HK-2 (cell line): ENCODE data around the gene SLC25A40.
"Not testable (repeated sequence)": the region's sequence is repeated elsewhere in the genome, so short reads cannot be mapped to it uniquely, and the experiment has no call there.

ENCODE experiments used
- DNase-seq: peaks from one replicate; pipeline ENCODE4 v3.0.0-alpha.2; 2018; ENCODE audit not compliant: unreplicated experiment

The SLC25A40 gene, protein sequence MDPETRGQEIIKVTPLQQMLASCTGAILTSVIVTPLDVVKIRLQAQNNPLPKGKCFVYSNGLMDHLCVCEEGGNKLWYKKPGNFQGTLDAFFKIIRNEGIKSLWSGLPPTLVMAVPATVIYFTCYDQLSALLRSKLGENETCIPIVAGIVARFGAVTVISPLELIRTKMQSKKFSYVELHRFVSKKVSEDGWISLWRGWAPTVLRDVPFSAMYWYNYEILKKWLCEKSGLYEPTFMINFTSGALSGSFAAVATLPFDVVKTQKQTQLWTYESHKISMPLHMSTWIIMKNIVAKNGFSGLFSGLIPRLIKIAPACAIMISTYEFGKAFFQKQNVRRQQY

DNA sequence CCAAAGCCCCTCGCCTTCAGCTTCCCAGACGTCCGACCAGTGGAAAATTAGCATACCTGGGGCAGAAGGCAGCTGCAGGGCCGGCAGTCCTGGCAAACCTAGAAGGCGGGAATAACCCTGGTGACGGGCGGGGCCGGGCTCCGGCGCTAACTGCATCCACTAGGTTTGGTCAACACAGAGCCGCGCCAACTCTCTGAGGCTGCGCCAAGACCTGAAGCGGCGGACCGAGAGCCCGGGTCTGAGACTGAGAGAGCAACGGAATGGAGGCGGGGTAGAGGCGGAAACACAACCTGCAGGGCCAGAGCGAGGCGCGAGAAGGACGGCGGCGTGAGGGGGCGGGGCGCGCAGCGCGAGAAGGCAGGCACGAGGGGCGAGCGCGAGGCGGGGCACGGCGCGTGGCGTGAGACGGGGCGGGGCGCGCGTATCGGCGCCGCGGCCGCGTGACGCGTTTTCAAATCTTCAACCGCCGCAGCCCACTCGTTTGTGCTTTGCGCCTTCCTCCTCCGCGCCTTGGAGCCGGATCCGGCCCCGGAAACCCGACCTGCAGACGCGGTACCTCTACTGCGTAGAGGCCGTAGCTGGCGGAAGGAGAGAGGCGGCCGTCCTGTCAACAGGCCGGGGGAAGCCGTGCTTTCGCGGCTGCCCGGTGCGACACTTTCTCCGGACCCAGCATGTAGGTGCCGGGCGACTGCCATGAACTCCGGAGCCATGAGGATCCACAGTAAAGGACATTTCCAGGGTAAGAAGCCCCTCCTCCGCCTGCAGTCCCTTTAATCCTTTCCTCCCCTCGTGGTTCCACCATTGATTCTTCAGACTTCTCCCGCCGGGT, at the start of gene SLC25A40, which contains the start of gene DBF4:
Gene SLC25A40, minus strand, starts transcription at position 321 of the 829 bp plus-strand sequence. CDS start 17,633 bp downstream, outside the sequence.
Gene DBF4, plus strand, starts transcription at position 454 of the 829 bp plus-strand sequence. Its CDS starts 240 bp downstream, at position 694.
- DNase-seq: peak; percentile 99

DNA sequence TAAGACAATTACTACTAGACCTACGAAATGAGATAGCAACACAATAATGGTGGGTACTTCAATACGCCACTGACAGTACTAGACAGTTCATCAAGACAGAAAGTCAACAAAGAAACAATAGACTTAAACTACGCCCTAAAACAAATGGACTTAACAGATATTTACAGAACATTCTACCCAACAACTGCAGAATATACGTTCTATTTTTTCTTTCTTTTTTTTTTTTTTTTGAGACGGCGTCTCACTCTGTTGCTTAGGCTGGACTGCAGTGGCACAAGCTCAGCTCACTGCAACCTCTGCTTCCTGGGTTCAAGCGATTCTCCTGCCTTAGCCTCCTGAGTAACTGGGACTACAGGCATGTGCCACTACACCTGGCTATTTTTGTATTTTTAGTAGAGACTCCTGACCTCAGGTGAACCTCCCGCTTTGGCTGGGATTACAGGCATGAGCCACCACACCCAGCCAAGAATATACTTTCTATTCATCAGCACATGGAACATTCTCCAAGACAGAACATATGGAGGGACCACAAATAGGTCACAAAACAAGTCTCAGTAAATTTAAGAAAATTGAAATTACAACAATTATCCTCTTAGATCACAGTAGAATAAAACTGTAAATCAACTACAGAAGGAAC, 46.7 kb upstream of the SLC25A40 start:
- not testable (repeated sequence) for DNase-seq

DNA sequence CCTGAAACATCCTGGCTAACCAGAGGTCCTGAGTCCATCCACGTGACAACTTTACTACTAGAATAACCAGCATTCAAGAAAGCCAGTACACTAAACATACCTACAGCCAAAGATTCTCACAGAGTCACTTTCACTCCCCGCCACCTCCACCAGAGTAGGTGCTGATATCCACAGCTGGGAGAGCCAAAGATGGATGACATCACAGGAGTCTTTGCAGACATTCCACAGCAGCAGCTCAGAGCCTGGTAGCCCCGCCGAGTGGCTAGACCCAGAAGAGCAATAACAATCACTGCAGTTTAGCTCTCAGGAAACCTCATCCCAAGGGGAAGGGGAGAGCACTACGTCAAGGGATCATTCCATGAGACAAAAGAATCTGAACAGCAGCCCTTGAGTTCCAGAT, 44.4 kb upstream of the SLC25A40 start:
- no peak for DNase-seq

DNA sequence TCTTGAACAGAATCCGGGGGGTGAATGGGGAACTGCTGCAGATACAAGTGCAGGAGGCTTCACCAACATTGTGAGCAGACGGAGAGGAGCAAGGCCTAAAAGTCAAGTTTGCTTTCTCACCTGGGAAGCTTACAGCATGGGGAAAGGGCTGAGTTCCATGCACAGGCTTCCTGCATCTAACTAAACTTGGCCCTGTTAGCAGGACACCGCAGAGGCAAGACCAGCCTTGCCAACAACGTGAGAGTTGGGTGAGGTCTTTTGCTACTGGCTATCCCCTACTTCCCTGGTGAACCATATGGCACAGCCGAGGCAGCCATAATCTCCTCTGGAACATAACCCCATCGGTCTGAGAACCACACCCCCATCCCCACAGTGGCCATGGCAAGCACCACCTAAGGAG, 43.7 kb upstream of the SLC25A40 start:
- no peak for DNase-seq

DNA sequence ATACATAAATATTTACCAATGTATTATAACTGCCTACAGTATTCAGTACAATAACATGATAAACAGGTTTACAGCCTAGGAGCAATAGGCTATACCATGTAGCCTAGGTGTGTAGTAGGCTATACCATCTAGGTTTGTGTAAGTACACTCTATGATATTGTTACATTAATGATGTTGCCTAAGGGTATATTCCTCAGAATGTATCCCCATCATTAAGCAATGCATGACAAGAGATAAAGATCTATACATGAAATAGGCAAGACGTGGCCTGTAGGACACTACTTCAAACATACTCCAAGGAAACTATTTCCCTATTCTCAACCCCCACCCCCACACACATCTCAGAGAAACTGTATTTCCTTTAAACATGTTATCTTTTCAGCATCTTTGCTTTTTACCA, 42.6 kb upstream of the SLC25A40 start:
- no peak for DNase-seq

DNA sequence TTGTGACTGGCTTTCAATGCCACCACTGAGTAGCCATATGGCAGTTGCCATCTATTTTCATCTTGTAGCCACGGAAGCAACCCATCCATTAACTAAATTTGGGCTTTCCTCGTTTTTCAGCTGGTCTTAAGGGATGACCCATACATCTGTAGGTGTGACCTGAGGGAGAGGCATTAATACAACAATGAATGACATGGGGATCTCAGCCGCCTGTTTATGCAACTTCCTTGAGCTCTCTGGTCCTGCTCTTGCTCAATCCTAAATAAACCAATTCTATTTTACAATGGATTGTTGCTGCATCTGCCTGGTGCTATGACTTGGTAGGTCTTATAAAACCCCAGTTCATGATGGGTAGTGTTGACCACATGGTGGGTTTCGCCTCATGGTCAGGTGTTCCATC, 36.0 kb upstream of the SLC25A40 start:
- no peak for DNase-seq

DNA sequence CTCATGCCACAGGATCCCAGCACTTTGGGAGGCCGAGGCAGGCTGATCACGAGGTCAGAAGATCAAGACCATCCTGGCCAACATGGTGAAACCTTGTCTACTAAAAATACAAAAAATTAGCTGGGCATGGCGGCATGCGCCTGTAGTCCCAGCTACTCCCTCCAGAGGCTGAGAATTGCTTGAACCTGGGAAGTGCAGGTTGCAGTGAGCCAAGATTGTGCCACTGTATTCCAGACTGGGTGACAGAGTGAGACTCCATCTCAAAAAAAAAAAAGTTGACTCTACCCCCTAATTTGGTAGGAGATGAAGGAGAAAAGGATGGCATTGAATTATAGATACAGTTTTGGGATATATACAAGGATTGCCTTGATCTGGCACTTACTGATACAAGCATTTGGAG, 32.7 kb upstream of the SLC25A40 start:
- not testable (repeated sequence) for DNase-seq

DNA sequence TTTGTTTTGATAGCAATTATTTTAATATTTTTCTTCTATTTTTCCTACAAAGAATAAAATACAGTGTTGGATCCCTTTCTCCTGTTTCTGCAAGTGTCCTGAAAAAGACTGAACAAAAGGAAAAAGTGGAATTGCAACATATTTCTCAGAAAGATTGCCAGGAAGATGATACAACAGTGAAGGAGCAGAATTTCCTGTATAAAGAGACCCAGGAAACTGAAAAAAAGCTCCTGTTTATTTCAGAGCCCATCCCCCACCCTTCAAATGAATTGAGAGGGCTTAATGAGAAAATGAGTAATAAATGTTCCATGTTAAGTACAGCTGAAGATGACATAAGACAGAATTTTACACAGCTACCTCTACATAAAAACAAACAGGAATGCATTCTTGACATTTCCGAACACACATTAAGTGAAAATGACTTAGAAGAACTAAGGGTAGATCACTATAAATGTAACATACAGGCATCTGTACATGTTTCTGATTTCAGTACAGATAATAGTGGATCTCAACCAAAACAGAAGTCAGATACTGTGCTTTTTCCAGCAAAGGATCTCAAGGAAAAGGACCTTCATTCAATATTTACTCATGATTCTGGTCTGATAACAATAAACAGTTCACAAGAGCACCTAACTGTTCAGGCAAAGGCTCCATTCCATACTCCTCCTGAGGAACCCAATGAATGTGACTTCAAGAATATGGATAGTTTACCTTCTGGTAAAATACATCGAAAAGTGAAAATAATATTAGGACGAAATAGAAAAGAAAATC, 31.2 kb upstream of the SLC25A40 start:
- DNase-seq: not testable (repeated sequence)

DNA sequence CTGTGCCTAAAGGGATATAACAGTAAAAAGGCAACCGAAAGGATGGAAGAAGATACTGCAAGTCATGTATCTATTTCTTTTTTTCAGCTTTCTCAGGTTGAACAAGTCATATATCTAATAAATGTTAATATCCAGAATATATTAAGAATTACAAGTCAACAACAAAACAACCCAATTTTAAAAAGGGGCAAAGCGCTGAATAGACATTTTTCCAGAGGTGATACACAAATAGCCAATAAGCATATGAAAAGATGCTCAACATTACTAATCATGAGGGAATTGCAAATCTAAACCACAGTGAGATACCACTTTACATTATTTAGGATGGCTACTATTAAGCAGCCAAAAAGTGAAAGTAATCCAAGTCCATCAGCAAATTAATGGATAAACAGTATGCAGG, 23.1 kb upstream of the SLC25A40 start:
- no peak for DNase-seq

DNA sequence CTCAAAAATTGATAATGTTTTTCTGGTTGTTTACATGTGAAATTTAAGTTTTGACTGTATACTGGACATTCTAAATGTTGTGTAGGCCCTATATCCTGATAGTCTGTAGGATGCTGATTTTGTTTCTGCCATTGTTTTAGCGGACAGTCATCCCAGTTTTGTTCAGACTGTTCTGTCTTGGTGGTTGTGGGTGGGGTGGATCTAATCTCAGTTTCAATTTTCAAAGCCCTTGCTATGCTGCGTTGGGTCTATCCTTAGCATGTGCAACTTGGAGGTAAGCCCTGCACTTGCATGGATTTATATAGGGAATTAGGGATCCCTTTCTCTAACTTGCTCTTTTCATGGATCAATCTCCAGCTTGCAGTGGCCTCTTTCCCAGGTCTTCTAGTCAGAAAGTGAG, 19.2 kb upstream of the SLC25A40 start:
- DNase-seq: no peak

DNA sequence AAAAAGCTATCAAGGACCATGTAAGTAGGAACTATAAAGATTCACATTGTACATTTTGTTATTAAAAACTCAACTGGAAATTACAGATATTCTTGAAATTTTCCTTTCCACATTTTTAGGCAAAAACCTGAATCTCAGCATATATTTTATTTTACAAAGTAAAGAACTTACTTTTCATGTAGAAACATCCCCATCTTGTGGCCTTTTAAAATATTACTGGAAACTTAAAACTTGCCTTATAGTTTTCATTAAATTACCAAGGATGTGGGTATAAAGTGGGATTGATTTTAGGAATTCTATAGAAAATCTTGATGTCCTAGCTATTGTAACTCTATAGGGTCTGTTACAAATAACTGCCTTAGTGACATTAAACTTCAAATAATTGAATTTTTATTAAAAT, 10.7 kb upstream of the SLC25A40 start:
- no peak for DNase-seq

DNA sequence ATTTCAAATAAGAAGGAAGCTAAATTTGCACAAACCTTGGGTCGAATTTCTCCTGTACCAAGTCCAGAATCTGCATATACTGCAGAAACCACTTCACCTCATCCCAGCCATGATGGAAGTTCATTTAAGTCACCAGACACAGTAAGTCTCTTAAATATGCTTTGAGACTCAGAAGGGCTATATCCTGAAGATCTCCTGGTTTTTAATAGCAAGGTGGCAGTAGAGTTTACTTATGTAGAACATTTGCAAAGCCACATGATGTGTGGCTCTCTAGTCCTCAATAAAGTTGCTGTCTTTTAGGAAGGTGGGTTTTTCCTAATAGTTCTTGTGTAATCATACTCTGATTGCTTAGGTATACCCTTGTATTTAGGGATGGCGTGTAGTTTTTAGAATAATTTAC, 8.9 kb upstream of the SLC25A40 start:
- DNase-seq: no peak

DNA sequence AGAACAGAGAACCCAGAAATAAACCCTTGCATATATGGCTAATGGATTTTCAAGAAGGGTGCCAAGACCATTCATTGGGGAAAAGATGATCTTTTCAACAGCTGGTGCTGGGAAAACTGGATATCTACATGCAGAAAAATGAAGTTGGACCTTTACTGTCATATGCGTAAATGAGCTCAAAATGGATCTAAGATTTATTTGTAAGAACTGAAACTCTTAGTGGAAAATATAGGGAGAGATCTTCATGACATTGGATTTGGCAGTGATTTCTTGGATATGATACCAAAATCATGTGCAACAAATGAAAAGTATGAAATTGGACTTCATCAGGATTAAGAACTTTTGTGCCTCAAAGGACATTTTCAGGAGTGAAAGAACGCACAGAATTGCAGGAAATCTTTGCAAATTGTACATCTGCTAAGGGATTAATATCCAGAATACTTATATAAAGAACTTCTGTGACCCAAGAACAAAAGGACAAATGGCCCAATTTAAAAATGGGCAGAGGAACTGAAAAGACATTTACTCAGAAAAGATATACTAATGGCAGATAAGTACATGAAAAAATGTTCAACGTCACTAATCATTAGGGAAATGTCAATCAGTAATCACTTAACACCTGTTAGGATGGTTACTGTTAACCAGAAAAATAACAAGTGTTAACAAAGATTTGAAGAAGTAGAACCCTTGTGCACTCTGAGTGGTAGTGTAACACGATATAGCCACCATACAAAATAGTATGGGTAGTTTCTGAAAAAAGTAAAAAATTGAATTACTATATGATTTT, 6.2 kb upstream of the SLC25A40 start:
- DNase-seq: no peak

DNA sequence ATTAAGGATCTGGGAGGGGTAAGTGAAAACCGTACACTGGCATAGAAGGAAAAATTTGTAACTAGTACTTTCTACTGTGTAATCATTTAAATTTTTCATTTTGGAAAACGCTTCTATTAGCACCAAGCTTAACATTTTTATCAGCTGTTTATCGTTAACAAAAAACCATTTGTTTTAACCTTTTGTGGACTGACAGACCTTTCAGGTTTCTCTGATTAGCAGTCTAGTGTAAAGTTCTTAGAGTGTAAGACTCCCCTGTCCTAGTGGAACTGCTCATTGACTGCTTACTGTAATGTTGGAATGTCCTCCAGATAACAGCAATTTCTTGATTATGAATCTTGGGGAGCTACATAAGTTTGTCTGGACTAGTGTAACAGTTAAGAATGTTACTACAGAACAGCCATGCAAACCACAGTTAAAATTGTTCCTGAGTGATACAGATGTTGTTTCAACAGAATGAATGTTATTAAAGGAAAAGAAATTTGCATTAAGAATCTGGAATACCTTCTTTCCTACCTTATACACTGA, 2.1 kb upstream of the SLC25A40 start:
- no peak for DNase-seq

DNA sequence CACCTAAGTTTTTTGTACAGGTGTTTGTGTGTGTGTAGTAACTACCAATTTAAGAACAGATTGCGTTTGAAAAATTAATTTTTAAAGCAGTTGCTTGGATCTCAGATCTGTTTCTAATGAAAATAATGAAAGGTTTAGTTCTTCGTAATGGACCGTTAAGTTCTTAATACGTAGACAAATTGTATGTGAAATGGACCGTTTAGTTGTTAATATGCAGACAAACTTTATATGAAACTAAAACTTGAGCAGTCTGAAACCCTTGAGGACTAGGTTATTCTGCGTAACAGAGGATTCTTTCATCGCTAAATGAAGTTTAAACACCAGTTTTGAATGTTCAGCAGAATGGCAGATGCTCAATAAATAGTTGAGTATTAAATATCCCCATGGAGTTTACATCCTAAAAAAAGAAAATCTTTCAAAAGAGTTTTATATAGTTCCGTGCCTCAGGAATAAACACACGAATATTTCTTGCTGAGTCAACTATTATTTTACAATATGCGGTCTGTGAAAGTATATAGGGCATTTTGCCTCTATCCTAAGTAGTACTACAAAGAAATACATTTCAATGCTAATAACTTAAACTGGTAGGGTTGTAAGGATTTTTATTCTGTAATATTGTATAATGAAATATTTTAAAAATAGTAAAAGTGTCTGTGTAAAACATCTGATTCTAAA, 1.3 kb upstream of the SLC25A40 start:
- no peak for DNase-seq

DNA sequence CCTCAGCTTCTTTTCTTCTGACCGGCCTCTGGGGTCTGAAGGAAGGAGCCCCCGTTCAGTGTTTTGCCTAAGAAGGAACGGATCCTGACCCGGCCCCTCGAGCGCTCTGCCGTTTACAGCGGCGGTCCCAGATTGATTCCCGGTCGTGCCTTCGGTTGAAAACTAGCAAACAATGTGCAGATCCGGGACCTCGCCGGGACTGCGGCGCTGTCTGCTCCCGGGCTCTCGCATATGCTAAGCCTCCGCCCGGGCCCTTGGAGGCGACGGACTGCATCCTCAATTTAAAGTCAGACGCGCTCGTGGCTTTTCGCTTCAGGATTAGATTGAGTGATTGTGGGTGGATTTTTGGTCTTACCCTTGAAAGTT, 692 bp upstream of the SLC25A40 start:
- DNase-seq: peak; percentile 61

DNA sequence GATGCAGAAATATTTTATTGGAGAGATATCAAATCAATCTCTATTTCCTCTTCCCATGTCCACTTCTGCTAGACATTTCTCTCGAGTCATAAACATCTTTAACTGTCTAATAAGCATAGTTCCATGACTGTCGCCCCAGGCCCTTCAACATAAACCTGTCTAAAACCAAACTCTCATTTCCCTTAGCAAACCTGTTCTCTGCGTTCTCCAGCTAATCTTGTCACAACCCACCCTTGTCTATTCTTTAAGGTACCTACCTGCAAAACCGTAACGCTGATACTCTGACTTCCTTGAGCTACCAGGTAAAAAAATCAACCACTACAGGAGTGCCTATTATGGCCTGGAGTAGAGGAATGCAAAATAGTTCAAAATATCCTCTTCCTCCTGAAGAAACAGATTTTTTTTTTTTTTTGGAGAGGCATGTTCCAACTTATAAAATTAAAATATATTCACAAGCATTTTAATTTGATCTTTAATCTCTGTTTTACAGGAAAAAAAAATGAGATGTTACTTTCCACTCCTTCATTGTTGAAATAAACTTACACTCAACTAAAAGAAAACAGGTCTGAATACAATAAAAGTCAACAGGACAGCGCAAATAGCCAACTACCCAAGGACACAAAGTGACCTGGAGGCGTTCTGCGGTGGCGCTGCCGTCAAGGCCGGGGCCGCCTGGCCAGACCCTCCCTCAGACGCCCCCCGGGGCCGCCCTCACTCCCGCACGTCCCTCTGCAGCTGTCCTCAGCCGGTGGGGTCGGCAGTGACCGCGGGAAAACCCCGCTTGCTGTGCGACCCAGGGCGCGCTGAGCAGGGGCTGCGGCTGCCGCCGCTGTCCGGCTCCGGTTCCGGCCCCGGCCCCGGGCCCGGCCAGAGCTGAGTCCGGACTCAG, 765 bp downstream of the SLC25A40 start:
- no peak for DNase-seq

DNA sequence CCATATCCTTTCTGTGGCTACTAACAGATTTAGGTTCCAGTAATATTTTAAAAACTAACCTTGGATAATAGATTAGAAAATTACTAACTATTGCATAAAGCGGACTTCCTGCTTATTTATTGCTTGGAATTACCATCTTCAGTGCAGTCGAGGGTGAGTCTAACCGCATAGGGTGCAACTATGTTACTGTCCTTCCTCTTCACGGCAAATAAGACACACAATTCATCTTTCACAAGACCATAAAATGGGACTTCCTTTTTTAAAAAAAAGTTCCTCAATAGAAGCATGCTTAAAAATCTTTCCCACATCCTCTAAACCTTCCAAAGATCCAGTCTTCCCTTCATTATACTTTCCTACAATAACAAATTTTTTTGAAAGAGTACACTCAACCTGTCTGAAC, 2.1 kb downstream of the SLC25A40 start:
- no peak for DNase-seq

DNA sequence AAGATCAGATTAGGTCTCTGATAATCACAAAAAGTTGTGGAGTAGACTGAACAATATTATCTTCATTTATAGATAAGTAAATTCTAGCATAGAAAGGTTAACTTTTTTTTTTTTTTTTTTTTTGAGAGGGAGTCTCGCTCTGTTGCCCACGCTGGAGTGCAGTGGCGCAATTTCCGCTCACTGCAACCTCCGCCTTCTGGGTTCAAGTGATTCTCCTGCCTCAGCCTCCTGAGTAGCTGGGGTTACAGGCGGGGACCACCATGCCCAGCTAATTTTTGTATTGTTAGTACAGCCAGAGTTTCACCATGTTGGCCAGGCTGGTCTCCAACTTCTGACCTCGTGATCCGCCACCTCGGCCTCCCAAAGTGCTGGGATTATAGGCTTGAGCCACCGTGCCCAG, 2.8 kb downstream of the SLC25A40 start:
- DNase-seq: not testable (repeated sequence)
